ENCODE results near the gene BMERB1.
"Not testable (repeated sequence)": the region's sequence is repeated elsewhere in the genome, so short reads cannot be mapped to it uniquely, and the experiment has no call there.

Gene BMERB1

GRCh38 chr16:15407756-15408155 is 26.6 kb upstream of the BMERB1 start:
- H3K9me3 Mint-ChIP-seq, H3K4me3 Mint-ChIP-seq, H3K4me1 Mint-ChIP-seq, H3K27ac Mint-ChIP-seq, H3K36me3 Mint-ChIP-seq, H3K27me3 Mint-ChIP-seq, DNase-seq, CTCF ChIA-PET: not testable (repeated sequence)

- CTCF ChIA-PET, H3K27me3 Mint-ChIP-seq, H3K36me3 Mint-ChIP-seq, H3K9me3 Mint-ChIP-seq, DNase-seq, H3K4me1 Mint-ChIP-seq, H3K27ac Mint-ChIP-seq, H3K4me3 Mint-ChIP-seq: not testable (repeated sequence)
These were observed 24.9 kb upstream of the BMERB1 start for GRCh38 chr16:15409476-15409875.

- Mint-ChIP-seq H3K9me3 (no peaks in the 10 kb centered on the region), H3K4me3 (no peak overlapping the region), H3K36me3 (no peaks in the 10 kb centered on the region), H3K4me1 (no peaks in the 10 kb centered on the region), H3K27ac (no peak overlapping the region), H3K27me3 (peaks cover 8% of the 10 kb centered on the region)
- CTCF ChIA-PET, result no interaction called here
- no peak for DNase-seq
These were observed 18.8 kb upstream of the BMERB1 start for GRCh38 chr16:15415511-15415985.

- CTCF ChIA-PET, result no interaction called here
- no peak overlapping the region for H3K27ac Mint-ChIP-seq
- H3K36me3 Mint-ChIP-seq, result no peaks in the 10 kb centered on the region
- H3K4me3 Mint-ChIP-seq, result no peak overlapping the region
- peaks cover 8% of the 10 kb centered on the region for H3K27me3 Mint-ChIP-seq
- DNase-seq, result no peak
- H3K4me1 Mint-ChIP-seq, result no peaks in the 10 kb centered on the region
- no peaks in the 10 kb centered on the region for H3K9me3 Mint-ChIP-seq
These were observed 17.2 kb upstream of the BMERB1 start for GRCh38 chr16:15417197-15417596.

GRCh38 chr16:15418206-15418605 is 16.2 kb upstream of the BMERB1 start:
- no peaks in the 10 kb centered on the region for H3K9me3 Mint-ChIP-seq
- H3K4me1 Mint-ChIP-seq, result no peaks in the 10 kb centered on the region
- no peak for DNase-seq
- CTCF ChIA-PET, result no interaction called here
- peaks cover 8% of the 10 kb centered on the region for H3K27me3 Mint-ChIP-seq
- H3K27ac Mint-ChIP-seq, result no peak overlapping the region
- no peak overlapping the region for H3K4me3 Mint-ChIP-seq
- no peaks in the 10 kb centered on the region for H3K36me3 Mint-ChIP-seq

GRCh38 chr16:15421696-15422095 is 12.7 kb upstream of the BMERB1 start:
- H3K9me3 Mint-ChIP-seq, DNase-seq, H3K4me3 Mint-ChIP-seq, H3K4me1 Mint-ChIP-seq, CTCF ChIA-PET, H3K36me3 Mint-ChIP-seq, H3K27ac Mint-ChIP-seq, H3K27me3 Mint-ChIP-seq: not testable (repeated sequence)

- Mint-ChIP-seq H3K27ac (no peak overlapping the region), H3K9me3 (no peaks in the 10 kb centered on the region), H3K27me3 (peaks cover 7% of the 10 kb centered on the region), H3K4me3 (no peak overlapping the region), H3K36me3 (no peaks in the 10 kb centered on the region), H3K4me1 (no peaks in the 10 kb centered on the region)
- DNase-seq, result no peak
- CTCF ChIA-PET, result no interaction called here
These were observed 12.2 kb upstream of the BMERB1 start for GRCh38 chr16:15422222-15422621.

GRCh38 chr16:15425861-15426260 is 8.5 kb upstream of the BMERB1 start:
- peaks cover 2% of the 10 kb centered on the region for H3K4me1 Mint-ChIP-seq
- H3K4me3 Mint-ChIP-seq, result no peak overlapping the region
- peaks cover 7% of the 10 kb centered on the region for H3K27me3 Mint-ChIP-seq
- no peak overlapping the region for H3K27ac Mint-ChIP-seq
- DNase-seq, result no peak
- CTCF ChIA-PET, result interaction anchor here (1.1 to 1.9 kb wide), 4 partner anchors 40 to 279 kb away, joined by 3 to 6 read pairs (median 4); partner anchors contain the start of gene MARF1
- no peaks in the 10 kb centered on the region for H3K36me3 Mint-ChIP-seq
- no peaks in the 10 kb centered on the region for H3K9me3 Mint-ChIP-seq

- H3K36me3 Mint-ChIP-seq, result no peaks in the 10 kb centered on the region
- H3K27ac Mint-ChIP-seq, result no peak overlapping the region
- CTCF ChIA-PET, result interaction anchor here (0.7 to 1.9 kb wide), 8 partner anchors 39 to 304 kb away, joined by 3 to 11 read pairs (median 4); partner anchors contain the start of gene MARF1
These were observed 7.6 kb upstream of the BMERB1 start for GRCh38 chr16:15426796-15427195.

GRCh38 chr16:15427648-15428239 is 6.6 kb upstream of the BMERB1 start:
- Mint-ChIP-seq H3K9me3 (no peaks in the 10 kb centered on the region), H3K27ac (no peak overlapping the region), H3K4me1 (peaks cover 2% of the 10 kb centered on the region), H3K4me3 (no peak overlapping the region), H3K27me3 (peaks cover 7% of the 10 kb centered on the region), H3K36me3 (no peaks in the 10 kb centered on the region)
- CTCF ChIA-PET, result interaction anchor here (0.8 to 1.9 kb wide), 6 partner anchors 8 to 542 kb away, joined by 3 to 11 read pairs (median 3); no protein-coding TSS in a partner anchor
- DNase-seq, result peak; percentile 66

More at GRCh38 chr16:15426796-15427195, 7.6 kb upstream of the BMERB1 start:
- DNase-seq, result no peak
- Mint-ChIP-seq H3K9me3 (no peaks in the 10 kb centered on the region), H3K4me3 (no peak overlapping the region), H3K4me1 (peaks cover 2% of the 10 kb centered on the region), H3K27me3 (peaks cover 7% of the 10 kb centered on the region)

GRCh38 chr16:15430884-15431283 is 3.5 kb upstream of the BMERB1 start:
- H3K9me3 Mint-ChIP-seq, DNase-seq, CTCF ChIA-PET, H3K4me3 Mint-ChIP-seq, H3K27ac Mint-ChIP-seq, H3K36me3 Mint-ChIP-seq: not testable (repeated sequence)
- Mint-ChIP-seq H3K4me1 (peaks cover 17% of the 10 kb centered on the region), H3K27me3 (peaks cover 26% of the 10 kb centered on the region)

- peaks cover 2% of the 10 kb centered on the region for H3K36me3 Mint-ChIP-seq
- peaks cover 33% of the 10 kb centered on the region for H3K27me3 Mint-ChIP-seq
- H3K4me3 Mint-ChIP-seq, result peak overlapping the region; percentile 75
- CTCF ChIA-PET, result no interaction called here
- no peak overlapping the region for H3K27ac Mint-ChIP-seq
- H3K9me3 Mint-ChIP-seq, result no peaks in the 10 kb centered on the region
- peaks cover 16% of the 10 kb centered on the region for H3K4me1 Mint-ChIP-seq
- DNase-seq, result no peak
These were observed 336 bp upstream of the BMERB1 start for GRCh38 chr16:15434079-15434424.

- CTCF ChIA-PET, result no interaction called here
- peak overlapping the region; percentile 75 for H3K4me3 Mint-ChIP-seq
These were observed 952 bp downstream of the BMERB1 start for GRCh38 chr16:15435216-15435864.

GRCh38 chr16:15439102-15439501 is 4.7 kb downstream of the BMERB1 start:
- DNase-seq, result no peak
- Mint-ChIP-seq H3K36me3 (peaks cover 2% of the 10 kb centered on the region), H3K27ac (no peak overlapping the region), H3K9me3 (no peaks in the 10 kb centered on the region), H3K4me1 (peaks cover 13% of the 10 kb centered on the region), H3K27me3 (peaks cover 24% of the 10 kb centered on the region), H3K4me3 (no peak overlapping the region)
- CTCF ChIA-PET, result no interaction called here

More at GRCh38 chr16:15435216-15435864, 952 bp downstream of the BMERB1 start:
- Mint-ChIP-seq H3K9me3 (no peaks in the 10 kb centered on the region), H3K27ac (no peak overlapping the region), H3K27me3 (peaks cover 33% of the 10 kb centered on the region), H3K36me3 (peaks cover 2% of the 10 kb centered on the region), H3K4me1 (peaks cover 16% of the 10 kb centered on the region)
- no peak for DNase-seq

- no peak for DNase-seq
- H3K4me1 Mint-ChIP-seq, result peaks cover 11% of the 10 kb centered on the region
- H3K9me3 Mint-ChIP-seq, result peaks cover 3% of the 10 kb centered on the region
- H3K27me3 Mint-ChIP-seq, result peaks cover 20% of the 10 kb centered on the region
- no peak overlapping the region for H3K4me3 Mint-ChIP-seq
- CTCF ChIA-PET, result no interaction called here
- no peak overlapping the region for H3K27ac Mint-ChIP-seq
- H3K36me3 Mint-ChIP-seq, result peaks cover 2% of the 10 kb centered on the region
These were observed 5.1 kb downstream of the BMERB1 start for GRCh38 chr16:15439521-15439920.

Data from activated naive CD4-positive, alpha-beta T cell treated with anti-CD3 and anti-CD28 coated beads, Interleukin-2, amount 10 ng/mL, durations not matched to agents 7 days and 5 days (primary cell).